ENCODE measurements around the gene CAMKK1.

CAMKK1 gene

GRCh38 chr17:3910420-3911270 lies 17.8 kb upstream of the CAMKK1 start:
- TF ChIP-seq TAF1 (IDR thresholded peaks at IDR 0.05; ENCODE audit: borderline replicate concordance, insufficient read depth, low read length), result no peak
- no peak for TF ChIP-seq FOXP2 (optimal IDR thresholded peaks at IDR 0.05; ENCODE audit: borderline replicate concordance, extremely low read depth, extremely low read length, insufficient read depth)
- TF ChIP-seq SIN3A (IDR thresholded peaks at IDR 0.05; ENCODE audit: borderline replicate concordance, insufficient read depth, low read length), result no peak
- TF ChIP-seq POLR2AphosphoS5 (IDR thresholded peaks at IDR 0.05; ENCODE audit: low read depth, low read length), result no peak
- no peak for TF ChIP-seq REST (IDR thresholded peaks at IDR 0.05; ENCODE audit: insufficient read depth in 1 of 2, low read depth in 2 of 2, low read length in 2 of 2)

- TF ChIP-seq REST (IDR thresholded peaks at IDR 0.05; ENCODE audit: insufficient read depth in 1 of 2, low read depth in 2 of 2, low read length in 2 of 2) (no peak), SIN3A (IDR thresholded peaks at IDR 0.05; ENCODE audit: borderline replicate concordance, insufficient read depth, low read length) (no peak), TAF1 (IDR thresholded peaks at IDR 0.05; ENCODE audit: borderline replicate concordance, insufficient read depth, low read length) (no peak), POLR2AphosphoS5 (IDR thresholded peaks at IDR 0.05; ENCODE audit: low read depth, low read length) (no peak), FOXP2 (optimal IDR thresholded peaks at IDR 0.05; ENCODE audit: borderline replicate concordance, extremely low read depth, extremely low read length, insufficient read depth) (no peak)
These were observed 16.4 kb upstream of the CAMKK1 start for GRCh38 chr17:3909257-3909656.

- TF ChIP-seq FOXP2 (optimal IDR thresholded peaks at IDR 0.05; ENCODE audit: borderline replicate concordance, extremely low read depth, extremely low read length, insufficient read depth) (no peak), POLR2AphosphoS5 (IDR thresholded peaks at IDR 0.05; ENCODE audit: low read depth, low read length) (no peak), SIN3A (IDR thresholded peaks at IDR 0.05; ENCODE audit: borderline replicate concordance, insufficient read depth, low read length) (no peak), REST (IDR thresholded peaks at IDR 0.05; ENCODE audit: insufficient read depth in 1 of 2, low read depth in 2 of 2, low read length in 2 of 2) (no peak), TAF1 (IDR thresholded peaks at IDR 0.05; ENCODE audit: borderline replicate concordance, insufficient read depth, low read length) (no peak)
These were observed 14.8 kb upstream of the CAMKK1 start for GRCh38 chr17:3907483-3908216.

GRCh38 chr17:3906881-3907280 lies 14.0 kb upstream of the CAMKK1 start:
- no peak for TF ChIP-seq POLR2AphosphoS5 (IDR thresholded peaks at IDR 0.05; ENCODE audit: low read depth, low read length)
- TF ChIP-seq TAF1 (IDR thresholded peaks at IDR 0.05; ENCODE audit: borderline replicate concordance, insufficient read depth, low read length), result no peak
- no peak for TF ChIP-seq SIN3A (IDR thresholded peaks at IDR 0.05; ENCODE audit: borderline replicate concordance, insufficient read depth, low read length)
- no peak for TF ChIP-seq FOXP2 (optimal IDR thresholded peaks at IDR 0.05; ENCODE audit: borderline replicate concordance, extremely low read depth, extremely low read length, insufficient read depth)

- TF ChIP-seq SIN3A (IDR thresholded peaks at IDR 0.05; ENCODE audit: borderline replicate concordance, insufficient read depth, low read length) (no peak), TAF1 (IDR thresholded peaks at IDR 0.05; ENCODE audit: borderline replicate concordance, insufficient read depth, low read length) (no peak)
These were observed 12.2 kb upstream of the CAMKK1 start for GRCh38 chr17:3905017-3905520.
